MM.1S (cell line): Measurements from ENCODE around the gene DYNC2H1.

ENCODE experiments used
- CTCF ChIP-seq: fragments of 300-600 bp; sonication (generic); IDR thresholded peaks from 2 replicates; pipeline ENCODE4 v1.5.1; 2016; ENCODE audit warnings: antibody characterized with exemption, low read length, mixed read lengths
- EZH2 ChIP-seq: fragments of 300-600 bp; sonication (generic); optimal IDR thresholded peaks from 2 replicates; pipeline ENCODE3; 2017; ENCODE audit warnings: low read depth, mild to moderate bottlenecking, antibody characterized with exemption, low read length, mixed read lengths

- TF ChIP-seq CTCF (no peak), EZH2 (no peak)
Measured at GRCh38 chr11:103448966-103449365, 339.7 kb downstream of the DYNC2H1 start.
